Measurements from ENCODE around the gene LAMB3.

LAMB3 gene

GRCh38 chr1:209648346-209648745, 3.9 kb downstream of the LAMB3 start:
- Histone ChIP-seq H3K4me3 (peak overlapping the region in 7 of 10 experiments; percentile 23 to 63 (median 48); a peak in 13 of 20 replicates), H3K4me2 (peak overlapping the region; percentile 83 to 99 (median 95)), H3K27ac (peak overlapping the region; percentile 43 to 93 (median 84); a peak in 21 of 22 replicates), H4K20me1 (no peaks in the 10 kb centered on the region), H3K9me3 (replicated peaks in 1 of 11) (no peaks in the 10 kb centered on the region), H3K4me1 (peaks cover 81 to 100% (median 99%) of the 10 kb centered on the region in 10 experiments), H3K36me3 (no peaks in the 10 kb centered on the region), H3K9ac (peak overlapping the region in 9 of 11 experiments; percentile 16 to 82 (median 69); a peak in 16 of 22 replicates), H3K27me3 (no peaks in the 10 kb centered on the region)
- TF ChIP-seq Cebpa-rat (IDR thresholded peaks at IDR 0.05), result no peak

- Histone ChIP-seq H3K4me3 (peak overlapping the region in 4 of 10 experiments; percentile 23 to 63 (median 42); a peak in 5 of 20 replicates), H3K27ac (peak overlapping the region in 9 of 11 experiments; percentile 23 to 87 (median 83); a peak in 15 of 22 replicates), H3K4me1 (peaks cover 70 to 97% (median 91%) of the 10 kb centered on the region in 10 experiments), H4K20me1 (no peaks in the 10 kb centered on the region), H3K4me2 (peak overlapping the region; percentile 61 to 99 (median 95); a peak in 21 of 22 replicates), H3K9me3 (replicated peaks in 1 of 11) (no peaks in the 10 kb centered on the region), H3K9ac (no peak overlapping the region; a peak in 1 of 22 replicates), H3K36me3 (no peaks in the 10 kb centered on the region), H3K27me3 (no peaks in the 10 kb centered on the region)
- TF ChIP-seq Cebpa-rat (IDR thresholded peaks at IDR 0.05), result no peak
Measured at GRCh38 chr1:209647156-209647555, 5.1 kb downstream of the LAMB3 start.

GRCh38 chr1:209646558-209646957, 5.7 kb downstream of the LAMB3 start:
- H3K4me3 ChIP-seq, result peak overlapping the region in 2 of 10 experiments; percentile 52 to 63; a peak in 2 of 20 replicates
- no peaks in the 10 kb centered on the region for H3K27me3 ChIP-seq
- peak overlapping the region in 6 of 11 experiments; percentile 1 to 87 (median 38); a peak in 12 of 22 replicates for H3K27ac ChIP-seq
- H3K4me1 ChIP-seq, result peaks cover 70 to 95% (median 85%) of the 10 kb centered on the region in 10 experiments
- H3K4me2 ChIP-seq, result peak overlapping the region; percentile 61 to 99 (median 95)
- no peaks in the 10 kb centered on the region for H3K9me3 ChIP-seq (replicated peaks in 1 of 11)
- no peak for TF ChIP-seq Cebpa-rat (IDR thresholded peaks at IDR 0.05)
- H3K9ac ChIP-seq, result no peak overlapping the region
- no peaks in the 10 kb centered on the region for H3K36me3 ChIP-seq
- no peaks in the 10 kb centered on the region for H4K20me1 ChIP-seq

- Histone ChIP-seq H3K4me2 (peak overlapping the region; percentile 61 to 99 (median 95)), H4K20me1 (no peaks in the 10 kb centered on the region), H3K27me3 (no peaks in the 10 kb centered on the region), H3K27ac (peak overlapping the region in 6 of 11 experiments; percentile 1 to 87 (median 50); a peak in 12 of 22 replicates), H3K9me3 (replicated peaks in 1 of 11) (no peaks in the 10 kb centered on the region), H3K4me1 (peaks cover 63 to 93% (median 77%) of the 10 kb centered on the region in 10 experiments), H3K9ac (peak overlapping the region in 3 of 11 experiments; percentile 2 to 25 (median 11); a peak in 2 of 22 replicates), H3K4me3 (peak overlapping the region in 1 of 10 experiments; percentile 63; a peak in 1 of 20 replicates), H3K36me3 (no peaks in the 10 kb centered on the region)
- no peak for TF ChIP-seq Cebpa-rat (IDR thresholded peaks at IDR 0.05)
Measured at GRCh38 chr1:209645574-209646452, 6.4 kb downstream of the LAMB3 start.

GRCh38 chr1:209643285-209644020, 8.8 kb downstream of the LAMB3 start:
- Histone ChIP-seq H3K27me3 (no peaks in the 10 kb centered on the region), H3K4me2 (peak overlapping the region in 7 of 11 experiments; percentile 6 to 99 (median 76); a peak in 11 of 22 replicates), H3K27ac (no peak overlapping the region), H3K4me3 (no peak overlapping the region), H3K9me3 (replicated peaks in 1 of 11) (no peaks in the 10 kb centered on the region), H3K36me3 (peaks cover 0 to 14% (median 0%) of the 10 kb centered on the region in 11 experiments; a peak in 5 of 22 replicates), H4K20me1 (no peaks in the 10 kb centered on the region), H3K9ac (no peak overlapping the region), H3K4me1 (peaks cover 39 to 70% (median 54%) of the 10 kb centered on the region in 10 experiments)
- no peak for TF ChIP-seq Cebpa-rat (IDR thresholded peaks at IDR 0.05)

GRCh38 chr1:209642816-209643215, 9.4 kb downstream of the LAMB3 start:
- peaks cover 33 to 64% (median 47%) of the 10 kb centered on the region in 10 experiments for H3K4me1 ChIP-seq
- no peak overlapping the region for H3K9ac ChIP-seq
- TF ChIP-seq Cebpa-rat (IDR thresholded peaks at IDR 0.05), result no peak
- H3K4me3 ChIP-seq, result no peak overlapping the region
- no peak overlapping the region for H3K27ac ChIP-seq
- no peaks in the 10 kb centered on the region for H3K27me3 ChIP-seq
- peak overlapping the region in 4 of 11 experiments; percentile 45 to 99 (median 86); a peak in 6 of 22 replicates for H3K4me2 ChIP-seq
- H3K9me3 ChIP-seq (replicated peaks in 1 of 11), result no peaks in the 10 kb centered on the region
- H4K20me1 ChIP-seq, result no peaks in the 10 kb centered on the region
- peaks cover 0 to 20% (median 0%) of the 10 kb centered on the region in 11 experiments; a peak in 9 of 22 replicates for H3K36me3 ChIP-seq

- H3K4me2 ChIP-seq, result peak overlapping the region in 2 of 11 experiments; percentile 43; a peak in 3 of 22 replicates
- H3K27me3 ChIP-seq, result no peaks in the 10 kb centered on the region
- no peaks in the 10 kb centered on the region for H3K9me3 ChIP-seq (replicated peaks in 1 of 11)
- 0 out of 22 replicates have a peak overlapping the region, but pooled peaks of 1 of the 11 experiments have one; percentile 22 for H3K9ac ChIP-seq
- peaks cover 0 to 31% (median 0%) of the 10 kb centered on the region in 11 experiments; a peak in 10 of 22 replicates for H3K36me3 ChIP-seq
- no peak for TF ChIP-seq Cebpa-rat (IDR thresholded peaks at IDR 0.05)
- peak overlapping the region in 2 of 11 experiments; percentile 1 to 3; a peak in 1 of 22 replicates for H3K27ac ChIP-seq
- H3K4me3 ChIP-seq, result no peak overlapping the region
- no peaks in the 10 kb centered on the region for H4K20me1 ChIP-seq
- H3K4me1 ChIP-seq, result peaks cover 25 to 53% (median 37%) of the 10 kb centered on the region in 10 experiments
Measured at GRCh38 chr1:209641832-209642172, 10.4 kb downstream of the LAMB3 start.

GRCh38 chr1:209635850-209636249, 16.4 kb downstream of the LAMB3 start:
- H3K27me3 ChIP-seq, result no peaks in the 10 kb centered on the region
- no peak overlapping the region for H3K9ac ChIP-seq
- H3K4me3 ChIP-seq, result no peak overlapping the region
- H3K9me3 ChIP-seq (replicated peaks in 1 of 11), result no peaks in the 10 kb centered on the region
- peaks cover 9 to 54% (median 28%) of the 10 kb centered on the region in 10 experiments; a peak in 17 of 20 replicates for H3K4me1 ChIP-seq
- TF ChIP-seq Cebpa-rat (IDR thresholded peaks at IDR 0.05), result no peak
- H3K36me3 ChIP-seq, result peaks cover 0 to 70% (median 0%) of the 10 kb centered on the region in 11 experiments; a peak in 10 of 22 replicates
- no peak overlapping the region for H3K27ac ChIP-seq
- H4K20me1 ChIP-seq, result no peaks in the 10 kb centered on the region
- peak overlapping the region in 2 of 11 experiments; percentile 39 to 57; a peak in 3 of 22 replicates for H3K4me2 ChIP-seq
